ENCODE measurements around the gene TRMT2A.

TRMT2A gene

GRCh38 chr22:20105456-20106204 is 11.4 kb downstream of the TRMT2A start:
- Histone ChIP-seq H3K4me3 (replicated peaks; ENCODE audit: insufficient read depth, low read length) (no peak overlapping the region), H3K27me3 (ENCODE audit: insufficient read depth, poor library complexity, severe bottlenecking) (no peaks in the 10 kb centered on the region), H3K27ac (replicated peaks) (no peak overlapping the region)
- no peak for DNase-seq (ENCODE audit: low read depth in 1 of 2, low spot score in 1 of 2)
- TF ChIP-seq CTCF (IDR thresholded peaks at IDR 0.05; ENCODE audit: insufficient read depth, low read length): no peak
- TF ChIP-seq, protein P1, sequence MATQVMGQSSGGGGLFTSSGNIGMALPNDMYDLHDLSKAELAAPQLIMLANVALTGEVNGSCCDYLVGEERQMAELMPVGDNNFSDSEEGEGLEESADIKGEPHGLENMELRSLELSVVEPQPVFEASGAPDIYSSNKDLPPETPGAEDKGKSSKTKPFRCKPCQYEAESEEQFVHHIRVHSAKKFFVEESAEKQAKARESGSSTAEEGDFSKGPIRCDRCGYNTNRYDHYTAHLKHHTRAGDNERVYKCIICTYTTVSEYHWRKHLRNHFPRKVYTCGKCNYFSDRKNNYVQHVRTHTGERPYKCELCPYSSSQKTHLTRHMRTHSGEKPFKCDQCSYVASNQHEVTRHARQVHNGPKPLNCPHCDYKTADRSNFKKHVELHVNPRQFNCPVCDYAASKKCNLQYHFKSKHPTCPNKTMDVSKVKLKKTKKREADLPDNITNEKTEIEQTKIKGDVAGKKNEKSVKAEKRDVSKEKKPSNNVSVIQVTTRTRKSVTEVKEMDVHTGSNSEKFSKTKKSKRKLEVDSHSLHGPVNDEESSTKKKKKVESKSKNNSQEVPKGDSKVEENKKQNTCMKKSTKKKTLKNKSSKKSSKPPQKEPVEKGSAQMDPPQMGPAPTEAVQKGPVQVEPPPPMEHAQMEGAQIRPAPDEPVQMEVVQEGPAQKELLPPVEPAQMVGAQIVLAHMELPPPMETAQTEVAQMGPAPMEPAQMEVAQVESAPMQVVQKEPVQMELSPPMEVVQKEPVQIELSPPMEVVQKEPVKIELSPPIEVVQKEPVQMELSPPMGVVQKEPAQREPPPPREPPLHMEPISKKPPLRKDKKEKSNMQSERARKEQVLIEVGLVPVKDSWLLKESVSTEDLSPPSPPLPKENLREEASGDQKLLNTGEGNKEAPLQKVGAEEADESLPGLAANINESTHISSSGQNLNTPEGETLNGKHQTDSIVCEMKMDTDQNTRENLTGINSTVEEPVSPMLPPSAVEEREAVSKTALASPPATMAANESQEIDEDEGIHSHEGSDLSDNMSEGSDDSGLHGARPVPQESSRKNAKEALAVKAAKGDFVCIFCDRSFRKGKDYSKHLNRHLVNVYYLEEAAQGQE (IDR thresholded peaks at IDR 0.05; ENCODE audit: insufficient replicate concordance, low read depth): no peak
- no peak for TF ChIP-seq POLR2AphosphoS5 (IDR thresholded peaks at IDR 0.05; ENCODE audit: low read depth)
- TF ChIP-seq GABPA (IDR thresholded peaks at IDR 0.05; ENCODE audit: low read depth): no peak
- TF ChIP-seq SPI1 (IDR thresholded peaks at IDR 0.05; ENCODE audit: borderline replicate concordance, low read depth): no peak

DNA sequence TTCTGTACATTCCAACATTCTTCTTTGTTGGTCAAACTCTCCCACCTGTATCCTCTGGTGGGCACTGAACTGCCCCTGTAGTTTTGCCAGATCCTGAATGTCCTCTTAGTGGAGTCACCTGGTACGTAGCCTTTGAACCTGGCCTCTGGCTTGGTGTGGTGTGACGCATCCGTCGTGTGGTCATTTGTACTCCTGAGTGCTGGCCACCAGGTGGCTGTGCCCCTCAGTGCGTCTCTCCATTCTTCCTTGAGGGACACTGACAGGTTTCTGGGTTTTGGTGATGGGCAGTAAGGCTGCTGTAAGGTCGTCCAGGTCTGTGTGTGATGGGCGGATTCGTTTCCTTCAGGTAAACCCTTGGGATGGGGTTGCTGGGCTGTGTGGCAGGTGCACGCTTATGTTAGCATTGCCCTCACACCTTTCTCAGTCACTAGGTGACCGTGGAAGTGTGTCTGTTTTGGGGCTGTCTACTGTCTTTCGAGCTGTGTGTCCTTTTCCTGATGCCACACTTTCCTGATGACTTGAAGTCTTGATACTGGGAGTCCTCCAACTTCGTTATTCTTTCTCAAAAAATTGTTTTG is 14.7 kb downstream of the TRMT2A start:
- TF ChIP-seq POLR2AphosphoS5 (IDR thresholded peaks at IDR 0.05; ENCODE audit: low read depth): no peak
- no peak for TF ChIP-seq SPI1 (IDR thresholded peaks at IDR 0.05; ENCODE audit: borderline replicate concordance, low read depth)
- TF ChIP-seq GABPA (IDR thresholded peaks at IDR 0.05; ENCODE audit: low read depth): no peak
- TF ChIP-seq CTCF (IDR thresholded peaks at IDR 0.05; ENCODE audit: insufficient read depth, low read length): no peak
- Histone ChIP-seq H3K27me3 (ENCODE audit: insufficient read depth, poor library complexity, severe bottlenecking) (no peaks in the 10 kb centered on the region), H3K27ac (replicated peaks) (no peak overlapping the region), H3K4me3 (replicated peaks; ENCODE audit: insufficient read depth, low read length) (no peak overlapping the region)
- DNase-seq (ENCODE audit: low read depth in 1 of 2, low spot score in 1 of 2): no peak

GRCh38 chr22:20101638-20102037 is 15.4 kb downstream of the TRMT2A start:
- DNase-seq (ENCODE audit: low read depth in 1 of 2, low spot score in 1 of 2): no peak
- H3K27ac ChIP-seq (replicated peaks): no peak overlapping the region
- H3K4me3 ChIP-seq (replicated peaks; ENCODE audit: insufficient read depth, low read length): no peak overlapping the region
- TF ChIP-seq SPI1 (IDR thresholded peaks at IDR 0.05; ENCODE audit: borderline replicate concordance, low read depth) (no peak), POLR2AphosphoS5 (IDR thresholded peaks at IDR 0.05; ENCODE audit: low read depth) (no peak), GABPA (IDR thresholded peaks at IDR 0.05; ENCODE audit: low read depth) (no peak), CTCF (IDR thresholded peaks at IDR 0.05; ENCODE audit: insufficient read depth, low read length) (no peak)
- TF ChIP-seq, protein P1 (IDR thresholded peaks at IDR 0.05; ENCODE audit: insufficient replicate concordance, low read depth): no peak
- H3K27me3 ChIP-seq (ENCODE audit: insufficient read depth, poor library complexity, severe bottlenecking): no peaks in the 10 kb centered on the region
